Activated CD4-positive, alpha-beta T cell treated with anti-CD3 and anti-CD28 coated beads, Interleukin-2, amount 50 U/mL, for 4 hours (primary cell): ENCODE results near the gene MAU2.
"Not testable (repeated sequence)": the region's sequence is repeated elsewhere in the genome, so short reads cannot be mapped to it uniquely, and the experiment has no call there.

ENCODE experiments used
- DNase-seq, 2 experiments: peaks; one replicate each; pipeline ENCODE4 v3.0.0-alpha.2; 2020

Gene MAU2

DNA sequence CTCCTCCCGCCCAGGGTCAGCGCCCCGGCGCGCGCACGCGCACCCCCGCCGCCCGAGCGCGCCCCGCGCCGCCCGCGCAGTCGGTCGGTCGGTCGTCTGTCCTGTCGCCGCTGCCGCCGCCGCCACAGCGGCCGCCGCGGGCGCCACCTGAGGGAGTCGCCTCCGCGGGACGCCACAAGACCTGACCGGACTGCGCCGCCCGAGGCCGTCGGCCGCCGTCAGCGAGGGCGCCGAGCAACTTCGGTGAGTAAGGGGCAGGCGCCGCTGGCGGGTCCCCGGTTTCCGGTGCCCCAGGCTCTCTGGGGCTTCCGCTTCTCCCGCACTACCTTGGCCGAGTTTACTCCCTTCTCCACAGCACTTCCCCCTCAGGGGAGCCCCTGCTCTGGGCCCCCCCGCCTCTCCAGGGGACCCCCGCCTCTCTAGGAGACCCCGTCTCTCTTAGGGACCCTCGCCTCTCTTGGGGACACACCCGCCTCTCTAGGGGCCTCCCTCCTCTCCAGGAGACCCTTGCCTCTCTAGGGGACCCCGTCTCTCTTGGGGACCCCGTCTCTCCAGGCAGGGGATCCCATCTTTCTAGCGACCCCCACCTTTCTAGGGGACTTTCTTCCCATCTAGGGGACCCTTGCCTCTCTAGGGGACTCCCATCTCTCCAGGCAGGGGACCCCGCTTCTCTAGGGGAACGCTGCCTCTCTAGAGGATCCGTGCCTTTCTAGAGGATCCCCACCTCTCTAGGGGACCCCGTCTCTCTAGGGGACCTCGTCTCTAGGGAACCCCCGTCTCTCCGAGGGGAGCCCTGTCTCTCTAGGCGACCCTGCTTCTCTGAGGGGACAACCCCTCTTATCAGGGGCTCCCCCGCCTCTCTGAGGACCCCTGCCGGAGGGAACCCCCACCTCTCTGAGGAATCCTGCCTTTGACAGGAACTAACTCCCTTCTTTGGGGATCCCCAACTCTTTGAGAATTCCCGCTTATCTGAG, 65.6 kb downstream of the MAU2 start:
- peak; percentile 29 to 34 for DNase-seq

DNA sequence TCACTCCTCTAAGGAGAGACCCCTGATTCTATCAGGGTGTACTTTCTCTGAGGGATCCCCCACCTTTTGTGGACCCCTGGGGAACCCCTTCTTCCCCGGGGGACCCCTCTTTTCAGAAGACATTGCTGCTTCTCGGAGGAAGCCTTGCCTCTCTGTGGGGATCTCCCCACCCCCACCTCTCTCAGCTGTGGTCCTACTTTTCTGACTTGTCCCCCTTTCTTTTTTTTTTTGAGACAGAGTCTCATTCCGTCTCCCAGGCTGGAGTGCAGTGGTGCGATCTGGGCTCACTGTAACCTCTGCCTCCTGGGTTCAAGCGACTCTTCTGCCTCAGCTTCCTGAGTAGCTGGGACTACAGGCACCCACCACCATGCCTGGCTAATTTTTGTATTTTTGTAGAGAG, 66.5 kb downstream of the MAU2 start:
- no peak for DNase-seq

DNA sequence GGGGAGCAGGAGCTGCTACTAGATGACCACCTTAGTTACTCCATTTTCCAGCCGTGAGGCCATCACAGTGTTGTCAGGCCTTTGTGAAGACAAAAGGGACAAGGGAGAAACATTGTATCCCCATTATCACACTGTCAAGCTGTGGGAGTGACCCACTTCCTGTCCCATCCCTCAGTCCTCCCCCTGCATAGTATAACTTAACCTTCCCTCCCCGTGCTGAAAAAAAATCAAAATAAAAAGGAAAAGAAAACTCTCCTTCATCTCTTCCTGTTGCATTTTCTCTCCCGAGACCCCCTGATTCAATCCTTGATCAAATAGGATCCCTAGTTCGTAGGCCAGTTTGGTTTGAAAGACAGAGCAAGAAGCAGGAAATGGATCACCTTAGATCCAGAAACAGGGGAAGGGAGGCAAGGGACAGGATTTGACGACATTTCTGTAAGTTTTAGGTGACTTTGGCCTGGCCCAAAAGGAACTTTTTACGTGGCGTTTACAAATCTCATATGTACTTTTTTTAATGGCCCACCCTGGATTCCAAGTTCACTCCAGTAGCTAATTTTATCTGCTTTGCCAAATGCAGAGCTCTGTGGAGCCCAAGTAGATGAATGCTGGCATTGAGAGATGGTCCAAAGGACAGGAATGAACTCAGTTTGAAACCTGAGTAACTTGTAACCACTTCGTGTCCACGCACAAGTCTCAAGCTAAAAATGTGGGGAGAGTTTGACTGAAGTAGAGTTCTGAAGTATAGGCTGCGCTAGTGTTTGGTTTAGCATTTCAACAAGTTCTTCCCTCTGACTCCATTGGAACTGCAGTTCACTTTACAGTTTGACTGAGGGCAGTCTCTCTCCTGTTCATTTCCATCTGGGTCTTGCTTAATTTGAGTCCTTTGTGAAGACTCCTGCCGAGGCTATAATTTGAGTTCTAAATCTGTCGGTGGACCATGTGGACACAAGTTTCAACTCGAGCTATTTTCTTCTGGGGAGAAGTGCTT, 68.2 kb downstream of the MAU2 start:
- no peak for DNase-seq

DNA sequence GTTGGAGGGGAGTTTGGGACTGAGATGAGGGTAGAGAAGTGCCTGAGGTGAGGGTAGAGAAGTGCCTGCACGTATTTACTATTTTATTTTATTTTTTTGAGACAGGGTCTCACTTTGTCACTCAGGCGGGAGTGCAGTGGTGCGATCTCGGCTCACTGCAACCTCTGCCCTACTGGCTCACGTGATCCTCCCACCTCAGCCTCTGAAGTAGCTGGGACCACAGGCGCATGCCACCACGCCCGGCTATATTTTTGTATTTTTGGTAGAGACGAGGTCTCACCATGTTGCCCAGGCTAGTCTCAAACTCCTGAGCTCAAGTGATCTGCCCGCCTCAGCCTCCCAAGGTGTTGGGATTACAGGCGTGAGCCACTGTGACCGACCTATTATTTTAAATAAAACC, 69.1 kb downstream of the MAU2 start:
- DNase-seq, result not testable (repeated sequence)

DNA sequence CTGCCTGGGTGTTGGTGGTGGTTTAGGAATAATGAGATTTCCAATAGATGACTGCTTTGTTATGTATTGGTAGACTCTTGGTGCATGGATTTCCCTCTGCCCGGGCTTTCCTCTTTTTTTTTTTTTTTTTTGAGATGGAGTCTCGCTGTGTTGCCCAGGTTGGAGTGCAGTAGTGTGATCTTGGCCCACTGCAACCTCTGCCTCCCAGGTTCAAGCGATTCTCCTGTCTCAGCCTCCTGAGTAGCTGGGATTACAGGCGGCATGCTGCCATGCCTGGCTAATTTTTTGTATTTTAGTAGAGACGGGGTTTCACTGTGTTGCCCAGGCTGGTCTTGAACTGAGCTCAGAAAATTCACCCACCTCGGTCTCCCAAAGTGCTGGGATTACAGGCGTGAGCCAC, 73.7 kb downstream of the MAU2 start:
- not testable (repeated sequence) for DNase-seq

- DNase-seq, result no peak
Measured at GRCh38 chr19:19399733-19400433, 79.3 kb downstream of the MAU2 start.

DNA sequence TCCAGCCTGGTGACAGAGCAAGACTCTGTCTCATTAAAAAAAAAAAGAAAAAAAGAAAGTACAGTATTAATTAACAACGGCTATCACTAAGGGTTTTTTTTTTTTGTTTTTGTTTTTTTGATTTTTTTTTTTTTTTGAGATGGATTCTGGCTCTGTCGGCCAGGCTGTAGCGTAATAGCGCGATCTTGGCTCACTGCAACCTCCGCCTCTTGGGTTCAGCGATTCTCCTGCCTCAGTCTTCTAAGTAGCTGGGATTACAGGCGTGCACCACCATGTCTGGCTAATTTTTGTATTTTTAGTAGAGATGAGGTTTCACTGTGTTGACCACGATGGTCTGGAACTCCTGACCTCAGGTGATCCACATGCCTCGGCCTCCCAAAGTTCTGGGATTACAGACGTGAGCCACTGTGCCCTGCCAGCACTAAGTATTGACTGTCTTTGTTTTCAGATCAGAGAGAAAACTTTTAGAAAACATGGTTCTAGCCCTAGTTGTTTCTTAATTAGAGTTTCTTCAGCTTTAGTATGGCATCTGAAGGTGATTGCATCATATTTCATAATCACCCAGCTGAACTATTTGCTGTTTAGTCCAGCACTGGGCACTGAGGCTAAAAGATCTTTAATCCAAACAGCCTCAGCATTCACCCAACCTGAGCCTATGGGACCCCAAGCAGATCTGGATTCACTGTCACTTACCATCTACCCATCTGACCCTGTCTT, 82.2 kb downstream of the MAU2 start:
- no peak for DNase-seq

DNA sequence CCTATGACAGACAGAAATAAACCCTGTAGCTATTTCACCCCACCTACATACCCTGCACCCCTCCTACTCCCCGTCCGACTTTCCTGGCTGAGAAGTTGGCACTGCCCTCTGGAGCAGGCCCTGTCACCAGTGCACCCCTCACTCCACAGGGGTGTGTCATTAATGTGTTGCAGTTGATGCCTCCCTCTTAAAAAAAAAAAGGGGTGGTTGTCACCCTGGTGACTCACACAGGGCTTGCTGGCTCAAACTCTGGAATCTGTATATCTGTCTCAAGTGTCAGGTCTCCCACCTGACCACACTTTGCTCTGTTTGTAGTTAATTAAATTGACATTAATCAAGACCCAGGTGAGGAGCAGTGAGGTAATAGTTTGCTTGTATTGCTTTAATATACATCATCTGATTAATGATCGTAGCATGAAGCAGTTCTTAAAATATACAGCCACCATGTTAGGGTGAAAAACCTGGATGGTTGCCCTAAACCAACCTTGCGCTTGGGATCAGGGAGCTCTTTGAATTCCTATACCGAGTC, 82.8 kb downstream of the MAU2 start:
- no peak for DNase-seq

DNA sequence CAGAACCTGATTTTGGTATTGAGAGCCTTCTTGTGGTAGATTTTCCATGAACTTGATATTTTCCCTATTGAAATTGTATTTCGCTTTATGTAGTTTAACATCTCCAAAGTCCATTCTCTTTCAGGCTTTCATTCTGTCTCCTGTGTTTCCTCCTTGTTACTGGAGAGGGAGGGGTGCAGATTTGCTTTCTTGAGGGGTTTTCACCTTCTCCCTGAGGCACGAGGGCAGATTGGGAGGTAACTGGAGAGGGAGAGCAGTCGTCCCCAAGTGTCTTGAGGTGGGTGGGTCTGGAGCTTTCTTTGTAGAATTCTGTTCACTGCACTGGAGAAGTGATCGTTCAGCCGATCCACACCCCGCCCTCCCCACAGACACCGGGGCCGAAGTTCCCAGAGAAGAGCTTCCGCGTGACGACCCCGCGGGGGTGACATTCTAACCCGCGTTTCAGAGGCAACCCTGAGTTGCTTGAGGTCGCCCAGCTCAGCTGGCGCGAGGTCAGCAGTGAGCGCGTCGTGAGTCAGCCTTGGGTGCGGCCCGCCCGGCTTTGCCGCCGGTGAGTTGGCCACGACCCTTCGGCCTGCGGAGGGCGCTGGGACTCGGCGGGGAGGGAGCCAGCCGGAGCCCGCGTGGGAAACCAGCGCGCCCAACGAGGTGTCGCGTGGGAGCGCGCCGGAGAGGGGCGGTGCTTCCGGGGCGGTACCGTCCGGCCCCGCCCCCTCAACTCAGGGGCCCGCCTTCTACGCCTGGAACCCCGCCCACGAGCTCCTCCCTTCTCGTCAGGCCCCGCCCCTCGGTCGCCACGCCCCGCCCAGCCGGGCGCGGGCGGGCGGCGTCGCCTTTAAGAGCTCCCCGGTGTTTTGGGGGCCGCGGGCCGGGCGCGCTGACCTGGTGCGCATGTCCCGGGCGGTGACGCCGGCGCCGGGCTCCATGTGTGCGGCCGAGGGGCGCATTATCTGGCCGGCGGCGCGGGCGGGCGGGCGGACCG, 84.5 kb downstream of the MAU2 start, which contains the start of gene GATAD2A:
Gene GATAD2A (plus strand): TSS at position 797 of the 982 bp plus-strand sequence. CDS start 59,671 bp downstream, outside the sequence.
- DNase-seq, result peak; percentile 84 to 86

GRCh38 chr19:19405971-19406877, 85.6 kb downstream of the MAU2 start:
- peak; percentile 48 to 57 for DNase-seq

DNA sequence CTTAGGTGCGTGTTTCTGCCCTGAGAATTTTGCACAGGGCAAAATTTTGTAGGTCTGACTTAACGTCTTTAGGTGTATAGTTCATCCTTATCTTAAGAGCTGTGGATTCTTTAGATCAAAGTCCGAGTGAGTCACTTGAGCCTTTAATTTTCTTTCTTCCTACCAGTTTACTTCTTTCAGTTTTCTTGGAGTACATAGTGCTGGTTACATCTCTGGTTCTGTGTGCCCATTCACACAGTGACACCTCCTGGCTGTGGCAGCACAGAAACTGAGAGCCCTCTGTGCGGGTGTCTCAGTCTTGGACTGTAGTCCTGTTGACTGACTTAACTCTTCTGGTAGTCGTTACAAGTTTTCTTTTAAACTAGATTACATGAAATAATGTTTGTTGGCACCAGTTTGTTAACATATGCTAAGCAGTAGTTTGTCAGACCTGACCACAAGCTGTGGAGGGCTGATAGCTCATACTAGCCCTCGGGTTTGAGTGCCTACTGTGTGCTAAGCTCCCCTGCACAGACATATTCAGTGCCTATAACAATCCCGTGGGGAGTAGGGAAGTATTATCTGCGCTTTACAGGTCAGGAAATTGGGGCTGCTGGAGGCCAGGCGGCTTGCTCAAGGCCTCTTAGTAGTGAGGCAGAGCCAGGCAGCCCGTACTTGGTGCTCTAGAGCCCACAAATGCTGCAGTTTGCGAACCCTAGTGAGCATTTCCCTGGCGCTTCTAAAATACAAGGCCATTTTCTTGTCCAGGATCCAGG, 86.4 kb downstream of the MAU2 start:
- DNase-seq, result peak; percentile 51

DNA sequence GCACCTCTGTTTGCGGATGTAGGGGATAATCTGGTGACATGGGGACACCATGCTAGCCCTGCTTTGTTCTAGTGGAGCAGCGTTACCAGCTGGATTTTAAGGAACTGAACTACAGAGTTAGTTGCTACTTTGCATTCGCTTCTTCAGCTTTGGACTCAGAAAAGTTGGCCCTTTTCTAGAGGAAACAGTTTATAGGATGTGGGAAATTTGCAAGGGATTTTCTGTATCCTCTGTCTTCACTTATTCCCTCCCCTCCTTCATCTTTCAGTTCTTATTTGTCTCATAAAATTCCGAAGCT, 87.0 kb downstream of the MAU2 start:
- no peak for DNase-seq
